Right cardiac atrium (tissue), 5 donors: Measurements from ENCODE around the gene NLRP3. TPM values are rescaled to one million over a fixed set of nuclear protein-coding genes. Genes with fewer than 3 reads are reported as not detected.
"Not testable (repeated sequence)": the region's sequence is repeated elsewhere in the genome, so short reads cannot be mapped to it uniquely, and the experiment has no call there.

Source experiments
- ATAC-seq, 2 donors: fragments of 200-7000 bp; cut with Tn5 transposase; one replicate each; pipeline versions ENCODE4 v1.8.0 to v1.9.1; 2020; ENCODE audit warnings: moderate library complexity in 2 of 2, mild to moderate bottlenecking in 1 of 2
- DNase-seq, 3 donors: peaks; one replicate each; pipeline ENCODE4 v3.0.0-alpha.2; 2020
- H3K27ac ChIP-seq: one replicate; pipeline ENCODE4 v1.5.1; 2013; ENCODE audit warnings: mild to moderate bottlenecking, low read length, control low read depth, moderate library complexity
- H3K27me3 ChIP-seq: one replicate; pipeline ENCODE4 v1.6.1; 2013; ENCODE audit not compliant: control insufficient read depth, insufficient read depth
- H3K4me1 ChIP-seq: one replicate; pipeline ENCODE4 v1.6.1; 2013; ENCODE audit warnings: low read length; ENCODE audit not compliant: control insufficient read depth, insufficient read depth
- H3K4me3 ChIP-seq: one replicate; pipeline ENCODE4 v1.5.1; 2013; ENCODE audit warnings: low read length, control low read depth
- H3K9me3 ChIP-seq: one replicate; pipeline ENCODE4 v1.6.1; 2013; ENCODE audit warnings: low read length; ENCODE audit not compliant: control insufficient read depth
- WGBS: extraction: QIAGEN DNeasy Blood & Tissue Kit; methylation state at CpG from one replicate; pipeline ENCODE4 v1.1.7; 2013; 5-methylcytosine and 5-hydroxymethylcytosine counted together
- intact Hi-C, 4 donors: fragments of 100-400 bp; cut with DNase I; formaldehyde crosslinking; loops; one replicate each; pipeline versions ENCODE4 v1.11.0 to v1.14.0; 2022 to 2023
- polyA plus RNA-seq: library from polyadenylated mRNA; stranded (reverse); fragments of 200-250 nt; gene quantifications from one replicate; pipeline ENCODE4 v1.2.3, GENCODE V29; 2013
- total RNA-seq, 4 donors: library from RNA; stranded (reverse); fragmentation: NEBNext Ultra II Directional; extraction: Animal tissue kit (Norgen Biotek cat#: 25700); gene quantifications; one replicate each; pipeline ENCODE4 v1.2.1, GENCODE V29; 2021
- donor health status: healthy with polysubstance abuse.
- donor health status: DM: no; HTN: yes; CAD: no.
- donor health status: DM: no; HTN: no; CAD: no.
- donor health status: DM: no; HTN: yes; CAD: no; lungs with severe emphysema.
- donor health status: DM: yes; HTN: yes; CAD: no.

NLRP3 gene
- total and polyA plus RNA-seq, 5 donors = 0.50 to 1.1 (median 0.91) TPM

DNA sequence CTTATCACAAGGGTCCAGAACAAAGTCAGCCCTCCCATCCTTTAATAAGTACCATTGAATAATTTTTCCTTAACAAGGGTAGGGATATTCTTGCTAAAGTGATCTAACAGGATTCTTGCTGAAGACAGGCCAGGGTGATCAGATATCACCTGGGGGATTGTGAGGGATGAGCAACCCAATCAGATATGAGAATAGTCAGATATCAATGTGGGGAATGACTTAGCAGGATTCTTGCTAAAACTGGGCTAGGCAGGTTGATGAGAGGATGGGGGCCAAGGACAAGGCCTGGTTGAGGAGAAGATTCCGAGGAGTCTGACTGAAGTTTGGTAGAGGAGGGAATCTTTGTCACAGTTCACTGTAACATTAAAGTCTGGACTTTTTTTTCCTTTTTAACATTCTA lies 23.9 kb upstream of the NLRP3 start:
- H3K9me3 ChIP-seq = no peaks in the 10 kb centered on the region
- no peak overlapping the region for H3K4me3 ChIP-seq
- WGBS = 77% methylated on average over 1 of the region's 1 CpG
- DNase-seq (no peak), ATAC-seq (no peak)
- no peaks in the 10 kb centered on the region for H3K27me3 ChIP-seq
- H3K4me1 ChIP-seq = no peaks in the 10 kb centered on the region
- H3K27ac ChIP-seq = no peak overlapping the region
- intact Hi-C loops = loop anchor here in 2 of 4 donors (5.0 to 10.0 kb wide), 2 partner anchors 93 to 95 kb away; no protein-coding TSS in a partner anchor

DNA sequence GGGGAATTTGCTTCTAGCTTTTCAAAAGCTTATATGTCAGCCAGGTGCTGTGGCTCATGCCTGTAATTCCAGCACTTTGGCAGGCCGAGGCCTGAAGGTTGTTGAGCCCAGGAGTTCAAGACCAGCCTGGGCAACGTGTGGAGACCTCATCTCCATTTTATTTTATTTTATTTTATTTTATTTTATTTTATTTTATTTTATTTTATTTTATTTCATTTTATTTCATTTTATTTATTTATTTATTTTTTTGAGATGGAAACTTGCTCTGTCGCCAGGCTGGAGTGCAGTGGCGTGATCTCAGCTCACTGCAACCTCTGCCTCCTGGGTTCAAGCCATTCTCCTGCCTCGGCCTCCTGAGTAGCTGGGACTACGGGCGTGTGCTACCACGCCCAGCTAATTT lies 20.9 kb upstream of the NLRP3 start:
- ATAC-seq, H3K27me3 ChIP-seq, H3K9me3 ChIP-seq, DNase-seq, H3K4me3 ChIP-seq, H3K4me1 ChIP-seq, H3K27ac ChIP-seq: not testable (repeated sequence)
- intact Hi-C loops = loop anchor here in 1 of 4 donors (10.0 kb wide), 1 partner anchor 90 kb away; no protein-coding TSS in a partner anchor
- 81% methylated on average over 8 of the region's 8 CpGs for WGBS

DNA sequence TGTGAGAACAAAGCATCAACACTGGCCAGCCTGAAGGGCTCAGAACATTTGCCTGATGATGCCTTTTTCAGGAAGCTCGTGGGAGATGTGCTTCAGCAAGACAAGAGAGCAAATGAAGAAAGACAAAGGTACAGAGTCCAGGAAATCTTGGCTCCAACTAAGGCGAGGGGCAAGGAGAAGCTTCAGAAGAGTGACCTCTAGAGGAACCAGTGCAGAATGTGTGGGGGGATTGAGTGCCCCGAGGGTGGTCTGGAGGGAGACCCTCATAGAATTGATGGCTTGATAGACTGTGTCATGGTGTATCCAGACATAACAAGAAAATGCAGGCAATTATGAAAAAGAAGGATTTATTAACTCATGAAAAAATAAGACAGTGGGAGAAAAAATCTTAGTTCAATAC lies 15.3 kb upstream of the NLRP3 start:
- Histone ChIP-seq H3K9me3 (no peaks in the 10 kb centered on the region), H3K27ac (no peak overlapping the region), H3K27me3 (no peaks in the 10 kb centered on the region), H3K4me3 (no peak overlapping the region), H3K4me1 (no peaks in the 10 kb centered on the region)
- intact Hi-C loops = no loop called here
- ATAC-seq = no peak
- 30% methylated on average over 3 of the region's 3 CpGs for WGBS
- no peak for DNase-seq

- intact Hi-C loops = no loop called here
- no peaks in the 10 kb centered on the region for H3K27me3 ChIP-seq
- 73% methylated on average over 10 of the region's 10 CpGs for WGBS
- no peaks in the 10 kb centered on the region for H3K4me1 ChIP-seq
- no peak overlapping the region for H3K27ac ChIP-seq
- no peak overlapping the region for H3K4me3 ChIP-seq
- no peaks in the 10 kb centered on the region for H3K9me3 ChIP-seq
- no peak for DNase-seq
- ATAC-seq = no peak
Observed at GRCh38 chr1:247401310-247402119, 14.5 kb upstream of the NLRP3 start.

- intact Hi-C loops = no loop called here
- 72% methylated on average over 7 of the region's 7 CpGs for WGBS
- no peaks in the 10 kb centered on the region for H3K27me3 ChIP-seq
- no peak overlapping the region for H3K4me3 ChIP-seq
- ATAC-seq (peak in 1 of 2 donors; percentile 28), DNase-seq (no peak)
- no peaks in the 10 kb centered on the region for H3K4me1 ChIP-seq
- H3K27ac ChIP-seq = no peak overlapping the region
- no peaks in the 10 kb centered on the region for H3K9me3 ChIP-seq
Observed at GRCh38 chr1:247402120-247402675, 13.8 kb upstream of the NLRP3 start.

DNA sequence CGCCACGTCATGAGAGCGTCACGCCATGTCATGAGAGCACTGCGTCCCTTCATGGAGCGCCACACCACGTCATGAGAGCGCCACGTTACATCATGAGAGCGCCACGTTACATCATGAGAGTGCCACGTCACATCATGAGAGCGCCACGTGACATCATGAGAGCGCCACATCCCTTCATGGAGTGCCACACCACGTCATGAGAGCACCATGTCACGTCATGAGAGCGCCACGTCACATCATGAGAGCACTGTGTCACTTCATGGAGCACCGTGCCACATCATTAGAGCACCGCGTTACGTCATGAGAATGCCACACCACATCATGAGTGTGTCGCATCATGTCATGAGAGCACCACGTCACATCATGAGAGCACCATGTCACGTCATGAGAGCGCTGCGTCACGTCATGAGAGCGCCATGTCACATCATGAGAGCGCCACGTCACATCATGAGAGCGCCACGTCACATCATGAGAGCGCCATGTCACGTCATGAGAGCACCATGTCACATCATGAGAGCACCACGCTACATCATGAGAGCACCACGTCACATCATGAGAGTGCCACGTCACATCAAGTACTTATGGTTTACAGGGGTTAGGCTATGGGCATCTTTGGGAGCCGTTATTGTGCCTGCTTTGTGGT lies 9.8 kb upstream of the NLRP3 start:
- Histone ChIP-seq H3K27ac (no peak overlapping the region), H3K4me3 (no peak overlapping the region), H3K9me3 (no peaks in the 10 kb centered on the region), H3K27me3 (no peaks in the 10 kb centered on the region), H3K4me1 (no peaks in the 10 kb centered on the region)
- ATAC-seq (no peak), DNase-seq (no peak)
- 85% methylated on average over 29 of the region's 40 CpGs for WGBS
- intact Hi-C loops = no loop called here

DNA sequence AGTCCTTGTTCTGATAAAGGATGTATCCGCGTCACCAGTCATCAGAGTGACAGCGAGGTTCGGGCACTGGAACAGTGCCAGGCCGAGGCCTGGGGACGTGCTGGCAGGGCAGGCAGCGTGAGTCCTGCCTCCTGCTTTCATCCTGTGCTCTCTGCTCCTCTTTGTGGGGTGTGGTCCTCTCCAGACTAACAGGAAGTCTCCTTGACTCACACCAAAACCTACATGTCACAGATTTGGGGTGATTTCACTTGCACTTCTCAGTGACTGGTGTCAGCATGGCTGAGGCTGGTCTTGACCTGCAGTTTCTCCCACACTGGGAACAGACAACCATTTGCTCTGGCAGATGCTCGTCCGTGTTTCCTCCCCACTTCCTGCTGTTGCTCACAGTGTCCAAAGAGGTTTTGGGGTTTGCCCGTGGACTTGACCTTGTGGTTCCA lies 8.8 kb upstream of the NLRP3 start:
- intact Hi-C loops = no loop called here
- Histone ChIP-seq H3K4me1 (no peaks in the 10 kb centered on the region), H3K27me3 (no peaks in the 10 kb centered on the region), H3K9me3 (no peaks in the 10 kb centered on the region), H3K27ac (no peak overlapping the region), H3K4me3 (no peak overlapping the region)
- DNase-seq (peak; percentile 40 to 80 (median 79)), ATAC-seq (peak; percentile 65 to 71)
- WGBS = 44% methylated on average over 10 of the region's 10 CpGs

- Histone ChIP-seq H3K9me3 (no peaks in the 10 kb centered on the region), H3K4me1 (no peaks in the 10 kb centered on the region), H3K27ac (no peak overlapping the region), H3K27me3 (no peaks in the 10 kb centered on the region), H3K4me3 (no peak overlapping the region)
- WGBS = 64% methylated on average over 5 of the region's 5 CpGs
- ATAC-seq (peak in 1 of 2 donors; percentile 33), DNase-seq (no peak)
- intact Hi-C loops = no loop called here
Observed at GRCh38 chr1:247408100-247408499, 7.9 kb upstream of the NLRP3 start.

- no peaks in the 10 kb centered on the region for H3K9me3 ChIP-seq
- H3K4me1 ChIP-seq = no peaks in the 10 kb centered on the region
- no peak overlapping the region for H3K27ac ChIP-seq
- DNase-seq = no peak
- WGBS = 74% methylated on average over 11 of the region's 11 CpGs
- H3K27me3 ChIP-seq = no peaks in the 10 kb centered on the region
- ATAC-seq = no peak
- H3K4me3 ChIP-seq = no peak overlapping the region
- intact Hi-C loops = no loop called here
Observed at GRCh38 chr1:247409869-247410544, 6.0 kb upstream of the NLRP3 start.

DNA sequence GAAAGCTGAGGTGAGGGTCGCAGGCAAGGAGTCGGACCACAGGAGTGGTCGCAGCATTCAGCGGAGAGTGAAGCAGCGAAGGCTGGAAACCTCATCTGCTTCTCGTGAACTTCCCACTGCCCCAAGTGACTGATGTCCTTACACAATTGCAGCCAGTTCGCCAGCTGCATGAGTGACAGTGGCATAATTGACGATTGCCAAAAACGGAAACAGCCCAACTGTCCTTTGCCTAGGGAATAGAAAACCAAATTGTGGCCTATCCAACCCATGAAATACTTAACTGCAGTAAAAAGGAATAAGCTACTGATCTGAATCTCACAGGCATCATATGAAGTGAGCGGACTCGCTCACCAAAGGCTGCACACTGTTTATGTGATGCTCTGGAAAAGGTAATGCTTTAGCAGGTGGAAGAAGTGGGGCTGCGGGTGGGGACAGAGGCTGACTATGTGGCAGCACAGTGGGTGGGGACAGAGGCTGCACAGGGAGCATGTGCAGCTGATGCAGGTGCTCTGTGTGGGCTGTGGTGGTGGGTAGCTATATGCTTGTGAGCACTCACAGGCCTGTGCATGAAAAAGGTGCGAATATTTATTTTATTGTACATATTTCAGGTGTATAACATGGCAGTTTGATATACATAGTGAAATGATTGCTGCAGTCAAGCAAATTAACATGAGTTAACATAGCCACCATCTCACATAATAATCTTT lies 4.2 kb upstream of the NLRP3 start:
- Histone ChIP-seq H3K4me1 (no peaks in the 10 kb centered on the region), H3K9me3 (no peaks in the 10 kb centered on the region), H3K4me3 (no peak overlapping the region), H3K27me3 (no peaks in the 10 kb centered on the region), H3K27ac (no peak overlapping the region)
- DNase-seq (no peak), ATAC-seq (no peak)
- intact Hi-C loops = no loop called here
- WGBS = 72% methylated on average over 13 of the region's 13 CpGs
